ENCODE data around the gene HMX1. TPM values are rescaled to one million over a fixed set of nuclear protein-coding genes. Genes with fewer than 3 reads are reported as not detected.

HMX1 gene
- total RNA-seq, 2 experiments from 2014 or later: not detected

- no peak for ATAC-seq (ENCODE audit: poor library complexity)
These were observed 52.6 kb downstream of the HMX1 start for GRCh38 chr4:8819019-8819418.

GRCh38 chr4:8818063-8818881, 53.4 kb downstream of the HMX1 start:
- peaks cover 9% of the 10 kb centered on the region for H3K27me3 Mint-ChIP-seq
- Histone ChIP-seq H3K27ac (ENCODE audit: low read depth in 1 of 2, low read length in 2 of 2) (no peak overlapping the region), H3K36me3 (ENCODE audit: insufficient read depth, low read length) (no peaks in the 10 kb centered on the region), H3K27me3 (ENCODE audit: control insufficient read depth in 1 of 2, insufficient read depth in 2 of 2, low read length in 2 of 2) (no peaks in the 10 kb centered on the region), H3K4me3 (ENCODE audit: low read length) (no peak overlapping the region), H3K9me3 (ENCODE audit: control insufficient read depth in 1 of 2, insufficient read depth in 1 of 2, low read length in 2 of 2) (peaks cover 0 to 28% of the 10 kb centered on the region in 2 experiments), H3K4me1 (ENCODE audit: insufficient read depth, low read length) (no peaks in the 10 kb centered on the region)
- no peaks in the 10 kb centered on the region for H3K4me1 Mint-ChIP-seq (ENCODE audit: low read depth)
- ATAC-seq (ENCODE audit: poor library complexity) (no peak), DNase-seq (peak in 1 of 14 experiments; percentile 25)
- intact Hi-C loops (cut with DNase I, micrococcal nuclease): no loop called here
- no peak for TF ChIP-seq CTCF (IDR thresholded peaks at IDR 0.05)
- ChIA-PET CTCF (no interaction called here), POLR2A (no interaction called here)
- no peaks in the 10 kb centered on the region for H3K9me3 Mint-ChIP-seq
- H3K27ac Mint-ChIP-seq: no peak overlapping the region
- no peak overlapping the region for H3K4me3 Mint-ChIP-seq
- no peaks in the 10 kb centered on the region for H3K36me3 Mint-ChIP-seq (ENCODE audit: low read depth)

More at GRCh38 chr4:8819019-8819418, 52.6 kb downstream of the HMX1 start:
- Histone ChIP-seq H3K4me1 (ENCODE audit: insufficient read depth, low read length) (no peaks in the 10 kb centered on the region), H3K9me3 (ENCODE audit: control insufficient read depth in 1 of 2, insufficient read depth in 1 of 2, low read length in 2 of 2) (peaks cover 0 to 28% of the 10 kb centered on the region in 2 experiments), H3K36me3 (ENCODE audit: insufficient read depth, low read length) (no peaks in the 10 kb centered on the region), H3K27ac (ENCODE audit: low read depth in 1 of 2, low read length in 2 of 2) (no peak overlapping the region), H3K4me3 (ENCODE audit: low read length) (no peak overlapping the region), H3K27me3 (ENCODE audit: control insufficient read depth in 1 of 2, insufficient read depth in 2 of 2, low read length in 2 of 2) (no peaks in the 10 kb centered on the region)
- no peaks in the 10 kb centered on the region for H3K4me1 Mint-ChIP-seq (ENCODE audit: low read depth)
- H3K9me3 Mint-ChIP-seq: no peaks in the 10 kb centered on the region
- DNase-seq: no peak
- ChIA-PET CTCF (no interaction called here), POLR2A (no interaction called here)
- intact Hi-C loops (cut with DNase I, micrococcal nuclease): no loop called here
- no peak overlapping the region for H3K27ac Mint-ChIP-seq
- no peaks in the 10 kb centered on the region for H3K36me3 Mint-ChIP-seq (ENCODE audit: low read depth)
- H3K4me3 Mint-ChIP-seq: no peak overlapping the region
- TF ChIP-seq CTCF (IDR thresholded peaks at IDR 0.05): no peak
- H3K27me3 Mint-ChIP-seq: peaks cover 9% of the 10 kb centered on the region

GRCh38 chr4:8817813-8818062, 53.9 kb downstream of the HMX1 start:
- no peak for TF ChIP-seq CTCF (IDR thresholded peaks at IDR 0.05)
- intact Hi-C loops (cut with DNase I, micrococcal nuclease): no loop called here
- no peaks in the 10 kb centered on the region for H3K36me3 Mint-ChIP-seq (ENCODE audit: low read depth)
- no peaks in the 10 kb centered on the region for H3K4me1 Mint-ChIP-seq (ENCODE audit: low read depth)
- Histone ChIP-seq H3K4me3 (ENCODE audit: low read length) (no peak overlapping the region), H3K36me3 (ENCODE audit: insufficient read depth, low read length) (no peaks in the 10 kb centered on the region), H3K27ac (ENCODE audit: low read depth in 1 of 2, low read length in 2 of 2) (no peak overlapping the region), H3K27me3 (ENCODE audit: control insufficient read depth in 1 of 2, insufficient read depth in 2 of 2, low read length in 2 of 2) (no peaks in the 10 kb centered on the region), H3K4me1 (ENCODE audit: insufficient read depth, low read length) (no peaks in the 10 kb centered on the region), H3K9me3 (ENCODE audit: control insufficient read depth in 1 of 2, insufficient read depth in 1 of 2, low read length in 2 of 2) (peaks cover 0 to 28% of the 10 kb centered on the region in 2 experiments)
- POLR2A ChIA-PET: no interaction called here
- ATAC-seq (ENCODE audit: poor library complexity) (no peak), DNase-seq (no peak)
- H3K27ac Mint-ChIP-seq: no peak overlapping the region
- H3K27me3 Mint-ChIP-seq: peaks cover 9% of the 10 kb centered on the region
- no peak overlapping the region for H3K4me3 Mint-ChIP-seq
- CTCF ChIA-PET: no interaction called here
- no peaks in the 10 kb centered on the region for H3K9me3 Mint-ChIP-seq
